Fibroblast of mammary gland (primary cell): ENCODE data around the gene ZNF354B.
"Not testable (repeated sequence)": the region's sequence is repeated elsewhere in the genome, so short reads cannot be mapped to it uniquely, and the experiment has no call there.

Experiments
- DNase-seq: peaks from one replicate; pipeline ENCODE4 v3.0.0-alpha.2; 2010; ENCODE audit warnings: low read depth
- H3K4me3 ChIP-seq: 2 replicates; pipeline ENCODE4 v1.5.1; 2011; ENCODE audit warnings: low read depth, mild to moderate bottlenecking, low read length, moderate library complexity; ENCODE audit not compliant: control insufficient read depth
- TF ChIP-seq, protein P1 (sequence below): conservative IDR thresholded peaks from 2 replicates; pipeline ENCODE4 v1.5.1; 2011; ENCODE audit warnings: low read depth, low read length, inconsistent platforms; ENCODE audit not compliant: control insufficient read depth, insufficient read depth

Gene ZNF354B

DNA sequence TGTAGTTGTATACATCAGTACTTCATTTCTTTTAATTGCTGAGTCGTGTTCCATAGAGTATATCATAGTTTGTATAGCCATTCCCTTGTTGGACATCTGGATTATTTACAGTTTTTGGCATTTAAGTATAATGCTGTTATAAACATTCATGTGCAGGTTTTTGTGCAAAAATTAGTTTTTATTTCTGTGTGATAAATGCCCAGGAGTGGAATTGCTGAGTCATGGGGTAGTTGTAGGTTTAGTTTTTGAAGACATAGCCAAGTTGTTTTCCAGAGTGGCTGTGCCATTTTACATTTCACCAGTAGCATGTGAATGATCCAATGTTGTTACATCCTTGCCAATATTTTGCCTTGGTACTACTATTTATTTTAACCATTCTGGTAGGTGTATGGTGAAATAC is 12.5 kb downstream of the ZNF354B start:
- TF ChIP-seq, protein P1, sequence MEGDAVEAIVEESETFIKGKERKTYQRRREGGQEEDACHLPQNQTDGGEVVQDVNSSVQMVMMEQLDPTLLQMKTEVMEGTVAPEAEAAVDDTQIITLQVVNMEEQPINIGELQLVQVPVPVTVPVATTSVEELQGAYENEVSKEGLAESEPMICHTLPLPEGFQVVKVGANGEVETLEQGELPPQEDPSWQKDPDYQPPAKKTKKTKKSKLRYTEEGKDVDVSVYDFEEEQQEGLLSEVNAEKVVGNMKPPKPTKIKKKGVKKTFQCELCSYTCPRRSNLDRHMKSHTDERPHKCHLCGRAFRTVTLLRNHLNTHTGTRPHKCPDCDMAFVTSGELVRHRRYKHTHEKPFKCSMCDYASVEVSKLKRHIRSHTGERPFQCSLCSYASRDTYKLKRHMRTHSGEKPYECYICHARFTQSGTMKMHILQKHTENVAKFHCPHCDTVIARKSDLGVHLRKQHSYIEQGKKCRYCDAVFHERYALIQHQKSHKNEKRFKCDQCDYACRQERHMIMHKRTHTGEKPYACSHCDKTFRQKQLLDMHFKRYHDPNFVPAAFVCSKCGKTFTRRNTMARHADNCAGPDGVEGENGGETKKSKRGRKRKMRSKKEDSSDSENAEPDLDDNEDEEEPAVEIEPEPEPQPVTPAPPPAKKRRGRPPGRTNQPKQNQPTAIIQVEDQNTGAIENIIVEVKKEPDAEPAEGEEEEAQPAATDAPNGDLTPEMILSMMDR, result no peak
- no peak overlapping the region for H3K4me3 ChIP-seq
- no peak for DNase-seq

DNA sequence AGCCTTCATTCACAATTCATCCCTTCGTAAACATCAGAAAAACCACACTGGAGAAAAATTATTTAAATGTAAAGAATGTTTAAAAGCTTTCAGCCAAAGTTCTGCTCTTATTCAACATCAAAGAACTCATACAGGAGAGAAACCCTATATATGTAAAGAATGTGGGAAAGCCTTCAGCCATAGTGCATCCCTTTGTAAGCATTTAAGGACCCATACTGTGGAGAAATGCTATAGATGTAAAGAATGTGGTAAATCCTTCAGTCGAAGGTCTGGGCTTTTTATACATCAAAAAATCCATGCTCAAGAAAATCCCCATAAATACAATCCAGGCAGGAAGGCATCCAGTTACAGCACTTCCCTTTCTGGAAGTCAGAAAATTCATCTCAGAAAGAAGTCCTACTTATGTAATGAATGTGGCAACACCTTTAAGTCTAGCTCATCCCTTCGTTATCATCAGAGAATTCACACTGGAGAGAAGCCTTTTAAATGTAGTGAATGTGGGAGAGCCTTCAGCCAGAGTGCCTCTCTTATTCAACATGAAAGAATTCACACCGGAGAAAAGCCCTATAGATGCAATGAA is 23.5 kb downstream of the ZNF354B start:
- DNase-seq, result peak; percentile 6

DNA sequence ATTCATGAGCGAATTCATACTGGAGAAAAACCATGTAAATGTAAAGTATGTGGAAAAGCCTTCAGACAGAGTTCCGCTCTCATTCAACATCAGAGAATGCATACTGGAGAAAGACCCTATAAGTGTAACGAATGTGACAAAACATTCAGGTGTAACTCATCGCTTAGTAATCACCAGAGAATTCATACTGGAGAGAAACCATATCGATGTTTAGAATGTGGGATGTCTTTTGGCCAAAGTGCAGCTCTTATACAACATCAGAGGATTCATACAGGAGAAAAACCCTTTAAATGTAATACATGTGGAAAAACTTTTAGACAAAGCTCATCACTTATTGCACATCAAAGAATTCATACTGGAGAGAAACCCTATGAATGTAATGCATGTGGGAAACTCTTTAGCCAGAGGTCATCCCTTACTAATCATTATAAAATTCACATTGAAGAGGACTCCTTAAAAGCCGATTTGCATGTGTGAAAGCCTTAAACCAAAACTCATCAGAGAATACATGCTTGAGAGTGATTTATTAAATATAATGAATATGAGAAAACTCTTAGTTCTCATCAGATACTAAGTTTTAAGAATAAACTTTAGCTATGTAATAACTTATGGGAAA is 24.2 kb downstream of the ZNF354B start:
- no peak for DNase-seq
- H3K4me3 ChIP-seq, result no peak overlapping the region
- TF ChIP-seq, protein P1, result no peak

More for the DNA sequence above, 23.5 kb downstream of the ZNF354B start:
- H3K4me3 ChIP-seq, result not testable (repeated sequence)

DNA sequence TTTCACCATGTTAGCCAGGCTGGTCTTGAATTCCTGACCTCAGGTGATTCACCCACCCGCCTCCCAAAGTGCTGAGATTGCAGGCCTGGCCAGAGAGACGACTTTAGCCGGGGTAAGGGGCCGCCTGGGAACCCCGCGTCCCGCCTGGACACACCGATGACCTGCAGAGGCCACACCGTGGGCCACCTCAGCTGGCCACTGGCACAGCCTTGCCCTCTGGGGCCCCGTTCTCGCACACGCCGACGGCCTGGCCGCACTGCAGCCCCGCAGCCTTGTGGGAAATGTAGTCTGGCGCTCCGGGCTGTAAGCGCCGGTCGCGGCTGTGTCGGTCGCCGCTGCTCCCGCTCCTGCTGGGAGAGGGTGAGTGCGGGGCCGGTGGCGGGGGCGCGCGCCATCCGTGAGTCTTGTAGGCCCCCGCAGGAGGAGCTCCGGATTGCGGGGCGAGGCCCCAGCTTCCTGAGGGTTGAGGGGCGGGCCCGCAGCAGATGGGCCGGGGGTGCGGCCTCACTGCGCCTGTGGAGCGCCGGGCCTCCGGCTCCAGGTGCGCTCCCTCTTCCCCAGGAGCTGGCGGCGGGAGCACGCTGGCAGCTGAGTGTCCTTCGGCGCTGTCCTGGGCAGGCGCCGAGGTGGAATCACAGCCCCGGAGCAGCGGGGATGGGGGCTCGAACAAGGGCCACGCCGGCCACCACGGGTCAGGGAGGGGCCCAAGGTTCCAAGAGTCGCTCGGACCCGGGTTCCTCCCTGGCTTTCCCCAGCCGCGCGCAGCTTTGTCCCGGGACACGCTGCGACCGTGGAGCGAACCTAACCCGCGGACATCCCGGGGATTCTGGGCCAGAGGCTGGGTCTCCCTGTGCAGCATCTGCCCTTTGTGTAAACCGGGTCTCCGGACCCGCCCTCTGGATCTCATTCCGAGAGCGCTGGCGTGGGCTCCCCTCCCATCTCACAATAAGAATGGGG is 36.1 kb downstream of the ZNF354B start, which contains the start of gene ZFP2:
Gene ZFP2 (plus strand): TSS at position 299 of the 957 bp plus-strand sequence. CDS start 35,401 bp downstream, outside the sequence.
- peak; percentile 42 for DNase-seq
- peak within 1 kb of the TSS; percentile 64 for H3K4me3 ChIP-seq

DNA sequence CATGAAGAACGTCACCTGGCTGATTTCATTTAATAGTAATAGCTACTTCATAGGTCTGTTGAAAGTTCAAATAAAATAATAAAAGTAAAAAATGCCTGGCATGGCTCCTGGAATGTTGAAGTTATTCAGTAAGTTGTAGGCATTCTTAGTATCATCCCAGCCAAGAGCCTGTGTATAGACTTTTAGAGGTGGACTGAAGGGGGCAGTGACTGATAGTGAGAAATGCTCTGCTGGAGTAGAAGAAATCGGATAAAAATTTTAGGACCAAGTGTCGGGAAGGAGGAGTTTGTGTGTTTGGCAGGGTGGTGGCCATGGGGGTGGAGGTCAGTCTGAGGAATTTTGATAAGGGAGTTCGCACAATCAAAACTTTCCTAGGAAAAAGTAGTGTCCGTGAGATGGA is 39.5 kb downstream of the ZNF354B start:
- TF ChIP-seq, protein P1, result no peak
- DNase-seq, result no peak
- H3K4me3 ChIP-seq, result no peak overlapping the region

More for the DNA sequence above, 36.1 kb downstream of the ZNF354B start, which contains the start of gene ZFP2:
- TF ChIP-seq, protein P1, result no peak

DNA sequence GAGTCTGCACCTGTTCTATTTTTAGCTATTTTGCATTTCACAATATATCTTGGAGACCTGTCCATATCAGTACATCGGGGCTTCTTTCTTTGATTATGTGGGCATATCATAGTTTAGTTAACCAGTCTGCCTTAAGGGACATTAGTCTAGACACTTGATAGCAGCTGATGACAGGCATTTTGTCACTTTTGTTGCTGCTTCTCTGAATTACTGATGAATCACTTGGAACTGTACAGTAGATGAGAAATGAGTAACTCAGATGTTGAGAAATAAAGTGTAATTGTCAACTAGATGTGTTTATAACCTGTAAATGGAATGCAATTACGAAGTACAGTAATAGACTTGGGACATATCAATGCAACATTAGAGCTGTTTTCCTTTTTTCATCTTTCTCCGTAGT is 43.1 kb downstream of the ZNF354B start:
- no peak overlapping the region for H3K4me3 ChIP-seq
- DNase-seq, result peak; percentile 30
- TF ChIP-seq, protein P1, result no peak
